ENCODE data around the gene EDIL3. TPM values are rescaled to one million over a fixed set of nuclear protein-coding genes. Genes with fewer than 3 reads are reported as not detected.

Gene EDIL3
- total and polyA plus RNA-seq, 2 of the 13 experiments (the other 11 are each of a cell fraction or from before 2014, with no cell fraction given) = 0.01 TPM; not detected in 1

DNA sequence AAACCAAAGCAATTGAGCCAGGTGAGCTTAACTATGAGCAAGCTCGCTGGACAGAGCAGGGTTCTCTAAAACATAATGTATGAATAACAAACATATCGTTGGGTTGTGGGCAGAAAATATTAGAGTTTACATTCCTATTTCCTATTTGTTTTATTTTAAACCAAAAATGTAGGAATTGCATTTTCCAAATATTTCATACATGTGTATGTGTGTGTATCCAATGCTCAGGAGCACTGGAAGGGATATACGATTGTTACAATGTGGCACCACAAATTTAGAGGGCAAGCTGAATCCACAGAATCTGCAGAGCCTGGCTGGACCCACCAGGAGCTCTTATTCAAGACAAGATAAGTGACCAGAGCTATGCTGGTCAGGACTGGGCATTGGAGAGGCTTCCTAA is 338.7 kb downstream of the EDIL3 start:
- WGBS (ENCODE audit: low lambda C conversion rate) = 1% methylated on average over 3 of the region's 3 CpGs
- Histone ChIP-seq H4K20me1 (ENCODE audit: insufficient read depth, low read length) (no peaks in the 10 kb centered on the region), H3K27ac (ENCODE audit: extremely low read length, insufficient read depth, low read length) (no peak overlapping the region), H3K27me3 (ENCODE audit: control insufficient read depth in 1 of 2, insufficient read depth in 2 of 2, low read length in 2 of 2) (no peaks in the 10 kb centered on the region), H3K9me3 (ENCODE audit: low read length) (no peaks in the 10 kb centered on the region), H3K4me2 (ENCODE audit: low read depth, low read length) (no peak overlapping the region), H3K9ac (ENCODE audit: insufficient read depth, low read depth, low read length) (no peak overlapping the region), H3K36me3 (replicated peaks in 1 of 2; ENCODE audit: control insufficient read depth in 1 of 2, insufficient read depth in 2 of 2, low read length in 2 of 2) (no peaks in the 10 kb centered on the region), H2AFZ (ENCODE audit: low read length) (no peak overlapping the region), H3K4me1 (ENCODE audit: insufficient read depth, low read length) (no peaks in the 10 kb centered on the region), H3K4me3 (replicated peaks in 1 of 3; ENCODE audit: insufficient read depth in 1 of 3, low read depth in 2 of 3, low read length in 3 of 3) (no peak overlapping the region), H3K79me2 (ENCODE audit: insufficient read depth, low read length) (no peaks in the 10 kb centered on the region)
- intact Hi-C loops (cut with micrococcal nuclease; ENCODE audit: unreplicated experiment) = no loop called here
- ChIA-PET CTCF (ENCODE audit: low intra/inter-chr PET ratio, low total read pairs) (no interaction called here), POLR2A (no interaction called here)
- no peak for DNase-seq (ENCODE audit: low spot score)
- BruUV-seq (replicated peaks) = no TSS peak
- in situ Hi-C loops (cut with HindIII; ENCODE audit: extremely low pct_ligation_motif_present, low pct_unique_long_range_greater_than_20kb) = no loop called here
- ATAC-seq = no peak
- FAIRE-seq = no peak
- TF ChIP-seq TAF15 (IDR thresholded peaks at IDR 0.05; ENCODE audit: low read depth, low read length, poor library complexity, severe bottlenecking) (no peak), MAFF (IDR thresholded peaks at IDR 0.05; ENCODE audit: low read depth, low read length) (no peak), MEIS2 (CRISPR knock-in tag; IDR thresholded peaks at IDR 0.05) (no peak), ZNF567 (CRISPR knock-in tag; IDR thresholded peaks at IDR 0.05; ENCODE audit: borderline replicate concordance) (no peak), EHMT2 (IDR thresholded peaks at IDR 0.05; ENCODE audit: borderline replicate concordance, low read depth, low read length) (no peak), JUNB (CRISPR knock-in tag; IDR thresholded peaks at IDR 0.05; ENCODE audit: borderline replicate concordance) (no peak), ARNT (IDR thresholded peaks at IDR 0.05) (no peak), MED13 (CRISPR knock-in tag; IDR thresholded peaks at IDR 0.05) (no peak), ZBTB21 (CRISPR knock-in tag; IDR thresholded peaks at IDR 0.05) (no peak), SETDB1 (CRISPR knock-in tag; IDR thresholded peaks at IDR 0.05; ENCODE audit: borderline replicate concordance) (no peak), TARDBP (CRISPR knock-in tag; IDR thresholded peaks at IDR 0.05) (no peak), ZNF782 (CRISPR knock-in tag; IDR thresholded peaks at IDR 0.05; ENCODE audit: borderline replicate concordance) (no peak), BORCS8-MEF2B (CRISPR knock-in tag; IDR thresholded peaks at IDR 0.05) (no peak), SP5 (CRISPR knock-in tag; IDR thresholded peaks at IDR 0.05; ENCODE audit: borderline replicate concordance, low read depth) (no peak)
- TF ChIP-seq, protein P1, sequence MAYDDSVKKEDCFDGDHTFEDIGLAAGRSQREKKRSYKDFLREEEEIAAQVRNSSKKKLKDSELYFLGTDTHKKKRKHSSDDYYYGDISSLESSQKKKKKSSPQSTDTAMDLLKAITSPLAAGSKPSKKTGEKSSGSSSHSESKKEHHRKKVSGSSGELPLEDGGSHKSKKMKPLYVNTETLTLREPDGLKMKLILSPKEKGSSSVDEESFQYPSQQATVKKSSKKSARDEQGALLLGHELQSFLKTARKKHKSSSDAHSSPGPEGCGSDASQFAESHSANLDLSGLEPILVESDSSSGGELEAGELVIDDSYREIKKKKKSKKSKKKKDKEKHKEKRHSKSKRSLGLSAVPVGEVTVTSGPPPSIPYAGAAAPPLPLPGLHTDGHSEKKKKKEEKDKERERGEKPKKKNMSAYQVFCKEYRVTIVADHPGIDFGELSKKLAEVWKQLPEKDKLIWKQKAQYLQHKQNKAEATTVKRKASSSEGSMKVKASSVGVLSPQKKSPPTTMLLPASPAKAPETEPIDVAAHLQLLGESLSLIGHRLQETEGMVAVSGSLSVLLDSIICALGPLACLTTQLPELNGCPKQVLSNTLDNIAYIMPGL (CRISPR knock-in tag; IDR thresholded peaks at IDR 0.05; ENCODE audit: borderline replicate concordance in 1 of 2, low read depth in 1 of 2) = no peak
- TF ChIP-seq, protein P2, sequence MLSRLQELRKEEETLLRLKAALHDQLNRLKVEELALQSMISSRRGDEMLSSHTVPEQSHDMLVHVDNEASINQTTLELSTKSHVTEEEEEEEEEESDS (CRISPR knock-in tag; IDR thresholded peaks at IDR 0.05; ENCODE audit: borderline replicate concordance) = no peak
- TF ChIP-seq, protein P3, sequence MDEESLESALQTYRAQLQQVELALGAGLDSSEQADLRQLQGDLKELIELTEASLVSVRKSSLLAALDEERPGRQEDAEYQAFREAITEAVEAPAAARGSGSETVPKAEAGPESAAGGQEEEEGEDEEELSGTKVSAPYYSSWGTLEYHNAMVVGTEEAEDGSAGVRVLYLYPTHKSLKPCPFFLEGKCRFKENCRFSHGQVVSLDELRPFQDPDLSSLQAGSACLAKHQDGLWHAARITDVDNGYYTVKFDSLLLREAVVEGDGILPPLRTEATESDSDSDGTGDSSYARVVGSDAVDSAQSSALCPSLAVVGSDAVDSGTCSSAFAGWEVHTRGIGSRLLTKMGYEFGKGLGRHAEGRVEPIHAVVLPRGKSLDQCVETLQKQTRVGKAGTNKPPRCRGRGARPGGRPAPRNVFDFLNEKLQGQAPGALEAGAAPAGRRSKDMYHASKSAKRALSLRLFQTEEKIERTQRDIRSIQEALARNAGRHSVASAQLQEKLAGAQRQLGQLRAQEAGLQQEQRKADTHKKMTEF (CRISPR knock-in tag; IDR thresholded peaks at IDR 0.05) = no peak
- TF ChIP-seq, protein P4, sequence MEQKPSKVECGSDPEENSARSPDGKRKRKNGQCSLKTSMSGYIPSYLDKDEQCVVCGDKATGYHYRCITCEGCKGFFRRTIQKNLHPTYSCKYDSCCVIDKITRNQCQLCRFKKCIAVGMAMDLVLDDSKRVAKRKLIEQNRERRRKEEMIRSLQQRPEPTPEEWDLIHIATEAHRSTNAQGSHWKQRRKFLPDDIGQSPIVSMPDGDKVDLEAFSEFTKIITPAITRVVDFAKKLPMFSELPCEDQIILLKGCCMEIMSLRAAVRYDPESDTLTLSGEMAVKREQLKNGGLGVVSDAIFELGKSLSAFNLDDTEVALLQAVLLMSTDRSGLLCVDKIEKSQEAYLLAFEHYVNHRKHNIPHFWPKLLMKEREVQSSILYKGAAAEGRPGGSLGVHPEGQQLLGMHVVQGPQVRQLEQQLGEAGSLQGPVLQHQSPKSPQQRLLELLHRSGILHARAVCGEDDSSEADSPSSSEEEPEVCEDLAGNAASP (CRISPR knock-in tag; IDR thresholded peaks at IDR 0.05; ENCODE audit: borderline replicate concordance) = no peak
- TF ChIP-seq, protein P5, sequence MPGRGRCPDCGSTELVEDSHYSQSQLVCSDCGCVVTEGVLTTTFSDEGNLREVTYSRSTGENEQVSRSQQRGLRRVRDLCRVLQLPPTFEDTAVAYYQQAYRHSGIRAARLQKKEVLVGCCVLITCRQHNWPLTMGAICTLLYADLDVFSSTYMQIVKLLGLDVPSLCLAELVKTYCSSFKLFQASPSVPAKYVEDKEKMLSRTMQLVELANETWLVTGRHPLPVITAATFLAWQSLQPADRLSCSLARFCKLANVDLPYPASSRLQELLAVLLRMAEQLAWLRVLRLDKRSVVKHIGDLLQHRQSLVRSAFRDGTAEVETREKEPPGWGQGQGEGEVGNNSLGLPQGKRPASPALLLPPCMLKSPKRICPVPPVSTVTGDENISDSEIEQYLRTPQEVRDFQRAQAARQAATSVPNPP (CRISPR knock-in tag; IDR thresholded peaks at IDR 0.05) = no peak

Measured in HepG2 (cell line).